Activated T-helper 2 cell treated with anti-CD3 and anti-CD28 coated beads, Interferon-gamma antibody, Interleukin-2, Interleukin-4, amounts not matched to agents 10 μg/mL and 5 μg/mL and 100 μg/mL, durations not matched to agents 14 hours and 24 hours and 36 hours (primary cell): Measurements from ENCODE around the gene RAP1GAP. TPM values are rescaled to one million over a fixed set of nuclear protein-coding genes. Genes with fewer than 3 reads are reported as not detected.

Source experiments
- DNase-seq: peaks from one replicate; pipeline ENCODE4 v3.0.0; 2021; ENCODE audit warnings: low spot score
- H3K27ac Mint-ChIP-seq: one replicate; pipeline ENCODE4 v1.8.0; 2021; ENCODE audit warnings: mixed read lengths
- H3K27me3 Mint-ChIP-seq: one replicate; pipeline ENCODE4 v1.8.0; 2021; ENCODE audit warnings: low read depth, mixed read lengths
- H3K36me3 Mint-ChIP-seq: one replicate; pipeline ENCODE4 v1.8.0; 2021; ENCODE audit warnings: low read depth, mixed read lengths
- H3K4me1 Mint-ChIP-seq: one replicate; pipeline ENCODE4 v1.8.0; 2021; ENCODE audit warnings: low read depth, mixed read lengths
- H3K4me3 Mint-ChIP-seq: one replicate; pipeline ENCODE4 v1.8.0; 2021; ENCODE audit warnings: low read depth, mild to moderate bottlenecking, moderate library complexity, mixed read lengths
- H3K9me3 Mint-ChIP-seq: one replicate; pipeline ENCODE4 v1.8.0; 2021; ENCODE audit warnings: mixed read lengths
- intact Hi-C: fragments of 100-400 bp; cut with micrococcal nuclease; formaldehyde crosslinking; loops from one replicate; pipeline ENCODE4 v1.15.1; 2023
- total RNA-seq: library from RNA; stranded (reverse); gene quantifications from 2 replicates; pipeline ENCODE4 v1.2.3, GENCODE V29; 2022

Gene RAP1GAP
- total RNA-seq, 1 donor from 2014 or later = 0.46 TPM

DNA sequence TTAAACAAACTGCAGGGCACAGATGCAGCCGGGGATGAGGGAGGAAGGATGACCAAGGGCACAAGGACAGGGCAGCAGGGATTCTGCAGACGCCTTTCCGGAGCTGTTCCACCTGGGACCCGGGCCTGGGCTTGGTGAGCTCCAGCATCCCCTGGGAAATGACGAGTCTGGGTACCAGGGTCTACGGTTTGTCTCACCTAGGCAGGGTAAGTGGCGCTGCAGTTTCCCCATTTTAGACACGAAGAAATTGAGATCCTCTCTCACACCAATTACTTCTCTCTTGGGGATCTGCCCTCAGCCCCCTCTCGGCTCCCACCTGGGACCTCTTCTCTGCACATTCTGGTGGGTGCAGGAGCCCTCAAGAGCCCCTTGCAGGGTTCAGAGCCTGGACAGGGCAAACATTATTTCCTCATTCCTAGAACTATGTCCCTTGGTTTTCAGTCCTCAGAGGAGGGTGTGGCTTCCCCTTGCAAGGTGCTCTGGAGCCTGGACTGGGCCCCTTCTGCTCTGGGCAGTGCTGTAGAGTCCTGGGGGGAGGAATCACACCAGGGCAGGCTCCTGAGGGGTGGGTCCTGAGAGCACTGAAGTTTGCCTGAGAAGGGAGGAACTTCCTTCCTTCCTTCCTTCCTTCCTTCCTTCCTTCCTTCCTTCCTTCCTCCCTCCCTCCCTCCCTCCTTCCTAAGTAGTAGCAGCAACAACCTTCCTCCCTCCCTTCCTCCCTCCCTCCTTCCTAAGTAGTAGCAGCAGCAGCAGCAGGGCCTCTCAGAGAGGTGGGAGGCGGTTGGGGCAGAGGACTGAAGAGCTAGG, 16.0 kb downstream of the RAP1GAP start:
- no peak for DNase-seq

GRCh38 chr1:21652101-21652936, 16.8 kb downstream of the RAP1GAP start:
- Mint-ChIP-seq H3K27me3 (peaks cover 32% of the 10 kb centered on the region), H3K9me3 (no peaks in the 10 kb centered on the region), H3K4me1 (peaks cover 12% of the 10 kb centered on the region), H3K4me3 (peak overlapping the region; percentile 62), H3K27ac (no peak overlapping the region), H3K36me3 (no peaks in the 10 kb centered on the region)
- DNase-seq = no peak
- intact Hi-C loops = loop anchor here (5.0 kb wide), 1 partner anchor 310 kb away; no protein-coding TSS in a partner anchor

More for the DNA sequence above, 16.0 kb downstream of the RAP1GAP start:
- H3K27me3 Mint-ChIP-seq = peaks cover 32% of the 10 kb centered on the region
- H3K9me3 Mint-ChIP-seq = no peaks in the 10 kb centered on the region
- H3K36me3 Mint-ChIP-seq = no peaks in the 10 kb centered on the region
- H3K4me3 Mint-ChIP-seq = no peak overlapping the region
- no peak overlapping the region for H3K27ac Mint-ChIP-seq
- H3K4me1 Mint-ChIP-seq = peaks cover 12% of the 10 kb centered on the region
- intact Hi-C loops = loop anchor here (5.0 kb wide), 1 partner anchor 309 kb away; no protein-coding TSS in a partner anchor

GRCh38 chr1:21651214-21652042, 17.7 kb downstream of the RAP1GAP start:
- H3K4me3 Mint-ChIP-seq = peak overlapping the region; percentile 74
- peaks cover 28% of the 10 kb centered on the region for H3K27me3 Mint-ChIP-seq
- H3K27ac Mint-ChIP-seq = no peak overlapping the region
- H3K36me3 Mint-ChIP-seq = no peaks in the 10 kb centered on the region
- no peaks in the 10 kb centered on the region for H3K9me3 Mint-ChIP-seq
- H3K4me1 Mint-ChIP-seq = peaks cover 12% of the 10 kb centered on the region
- DNase-seq = peak; percentile 20
- intact Hi-C loops = loop anchor here (5.0 kb wide), 1 partner anchor 311 kb away; no protein-coding TSS in a partner anchor

DNA sequence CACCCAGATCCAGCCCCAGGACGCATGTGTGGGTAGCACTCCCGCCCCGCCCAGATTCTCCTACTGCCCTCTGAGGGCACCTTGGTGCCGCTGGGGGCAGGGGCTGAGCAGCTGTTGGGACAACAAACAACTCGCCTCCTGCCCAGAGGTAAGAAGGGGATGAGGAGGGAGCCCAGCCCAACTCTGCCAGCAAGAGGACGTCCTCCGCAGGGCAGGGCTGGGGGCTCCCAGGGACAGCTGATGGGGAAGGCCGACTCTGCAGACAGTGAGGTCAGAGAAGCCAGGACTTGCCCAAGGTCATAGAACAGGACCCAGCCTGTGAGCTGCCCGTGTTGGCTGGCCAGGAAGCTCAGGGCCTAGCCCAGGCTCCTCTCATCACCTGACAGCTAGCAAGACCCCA, 18.8 kb downstream of the RAP1GAP start:
- Mint-ChIP-seq H3K4me3 (no peak overlapping the region), H3K4me1 (peaks cover 12% of the 10 kb centered on the region), H3K27ac (no peak overlapping the region), H3K27me3 (peaks cover 28% of the 10 kb centered on the region), H3K36me3 (no peaks in the 10 kb centered on the region), H3K9me3 (no peaks in the 10 kb centered on the region)
- no peak for DNase-seq
- intact Hi-C loops = loop anchor here (5.0 kb wide), 1 partner anchor 312 kb away; no protein-coding TSS in a partner anchor

- H3K9me3 Mint-ChIP-seq = no peaks in the 10 kb centered on the region
- no peak for DNase-seq
- peaks cover 25% of the 10 kb centered on the region for H3K27me3 Mint-ChIP-seq
- intact Hi-C loops = no loop called here
- H3K36me3 Mint-ChIP-seq = no peaks in the 10 kb centered on the region
- H3K4me1 Mint-ChIP-seq = peaks cover 12% of the 10 kb centered on the region
- H3K27ac Mint-ChIP-seq = no peak overlapping the region
- H3K4me3 Mint-ChIP-seq = no peak overlapping the region
Measured at GRCh38 chr1:21649315-21649714, 19.8 kb downstream of the RAP1GAP start.

- Mint-ChIP-seq H3K4me1 (peaks cover 12% of the 10 kb centered on the region), H3K27ac (no peak overlapping the region), H3K36me3 (no peaks in the 10 kb centered on the region), H3K27me3 (peaks cover 22% of the 10 kb centered on the region), H3K4me3 (no peak overlapping the region), H3K9me3 (no peaks in the 10 kb centered on the region)
- no peak for DNase-seq
- intact Hi-C loops = no loop called here
Measured at GRCh38 chr1:21648791-21649190, 20.4 kb downstream of the RAP1GAP start.

DNA sequence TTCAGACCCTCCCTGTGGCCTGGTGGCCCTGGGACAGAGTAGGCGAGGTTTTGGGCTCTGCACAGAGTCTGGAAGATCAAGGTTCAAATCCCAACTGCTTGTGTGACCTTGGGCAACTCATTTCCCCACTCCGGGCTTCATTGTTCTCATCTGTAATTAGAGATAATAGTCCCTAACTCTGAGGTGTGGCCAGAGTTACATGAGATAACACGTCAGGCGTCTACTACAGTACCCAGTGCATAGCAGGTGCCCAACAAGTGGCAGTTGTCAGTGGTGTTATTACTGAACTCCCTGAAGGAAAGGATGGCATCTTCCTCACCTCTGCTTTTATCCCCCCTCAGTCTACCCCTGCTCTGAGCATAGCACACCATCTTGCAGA, 20.8 kb downstream of the RAP1GAP start:
- Mint-ChIP-seq H3K9me3 (no peaks in the 10 kb centered on the region), H3K27ac (no peak overlapping the region), H3K27me3 (peaks cover 21% of the 10 kb centered on the region), H3K36me3 (no peaks in the 10 kb centered on the region), H3K4me3 (no peak overlapping the region), H3K4me1 (peaks cover 12% of the 10 kb centered on the region)
- intact Hi-C loops = no loop called here
- DNase-seq = no peak

GRCh38 chr1:21647431-21648351, 21.5 kb downstream of the RAP1GAP start:
- Mint-ChIP-seq H3K4me1 (peaks cover 12% of the 10 kb centered on the region), H3K27ac (no peak overlapping the region), H3K4me3 (no peak overlapping the region), H3K27me3 (peaks cover 17% of the 10 kb centered on the region), H3K36me3 (no peaks in the 10 kb centered on the region), H3K9me3 (no peaks in the 10 kb centered on the region)
- peak; percentile 35 for DNase-seq
- intact Hi-C loops = no loop called here

DNA sequence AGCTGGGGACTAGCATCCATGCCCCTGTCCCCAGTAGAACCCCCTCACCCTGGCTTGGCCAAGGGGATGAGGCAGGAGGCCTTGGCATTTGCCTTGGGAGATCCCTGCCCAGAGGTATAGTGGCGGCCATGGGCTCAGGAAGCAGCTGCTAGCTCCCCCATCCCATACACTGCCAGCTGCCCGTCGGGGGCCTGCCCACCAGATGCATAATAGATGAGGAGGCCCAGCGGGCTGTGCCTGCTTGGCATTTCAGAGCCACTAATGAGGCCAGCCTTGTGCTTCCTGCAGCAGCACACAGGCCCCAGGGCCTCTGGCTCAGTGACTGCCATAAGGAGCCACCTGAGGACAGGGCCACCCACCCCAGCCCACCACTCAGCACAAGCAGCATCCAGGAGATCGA, 23.6 kb downstream of the RAP1GAP start:
- DNase-seq = no peak
- no peak overlapping the region for H3K4me3 Mint-ChIP-seq
- H3K4me1 Mint-ChIP-seq = no peaks in the 10 kb centered on the region
- no peak overlapping the region for H3K27ac Mint-ChIP-seq
- no peaks in the 10 kb centered on the region for H3K9me3 Mint-ChIP-seq
- peaks cover 2% of the 10 kb centered on the region for H3K27me3 Mint-ChIP-seq
- intact Hi-C loops = no loop called here
- no peaks in the 10 kb centered on the region for H3K36me3 Mint-ChIP-seq

DNA sequence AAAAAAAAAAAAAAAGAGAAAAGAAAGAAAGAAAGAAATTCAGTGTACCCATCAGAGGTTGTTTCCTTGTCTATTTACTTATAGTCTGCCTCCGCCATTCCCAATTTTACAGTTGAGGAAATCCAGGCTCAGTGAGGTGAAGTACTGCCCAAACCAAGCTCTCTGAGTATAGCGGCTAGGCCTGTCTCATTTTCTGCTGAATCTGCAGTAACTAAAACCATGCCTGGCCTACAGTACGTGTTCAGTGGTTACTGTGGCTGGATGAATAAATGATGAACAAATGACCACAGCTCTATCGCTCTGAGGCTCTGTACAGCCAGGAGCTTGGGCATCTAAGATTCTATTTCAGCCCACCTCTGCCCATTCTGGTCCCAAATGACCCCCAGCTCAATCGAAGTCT, 24.3 kb downstream of the RAP1GAP start:
- H3K4me1 Mint-ChIP-seq = no peaks in the 10 kb centered on the region
- intact Hi-C loops = no loop called here
- H3K9me3 Mint-ChIP-seq = no peaks in the 10 kb centered on the region
- no peaks in the 10 kb centered on the region for H3K27me3 Mint-ChIP-seq
- no peak overlapping the region for H3K27ac Mint-ChIP-seq
- no peak for DNase-seq
- H3K36me3 Mint-ChIP-seq = no peaks in the 10 kb centered on the region
- H3K4me3 Mint-ChIP-seq = no peak overlapping the region

DNA sequence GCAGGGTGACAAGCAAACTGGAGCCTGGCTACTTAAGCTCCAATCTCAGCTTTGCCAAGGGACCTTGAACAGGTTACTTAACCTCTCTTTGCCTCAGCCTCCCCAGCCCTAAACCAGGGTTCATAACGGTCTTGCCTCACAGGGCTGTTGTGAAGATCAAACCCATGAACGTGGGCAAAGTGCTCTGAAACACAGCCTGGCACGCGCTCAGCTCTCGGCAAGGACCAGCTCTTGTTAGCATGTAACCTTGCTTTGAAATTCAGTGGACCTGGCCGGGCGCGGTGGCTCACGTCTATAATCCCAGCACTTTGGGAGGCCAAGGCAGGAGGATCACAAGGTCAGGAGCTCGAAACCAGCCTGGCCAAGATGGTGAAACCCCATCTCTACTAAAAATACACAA, 24.8 kb downstream of the RAP1GAP start:
- Mint-ChIP-seq H3K27ac (no peak overlapping the region), H3K27me3 (no peaks in the 10 kb centered on the region), H3K36me3 (no peaks in the 10 kb centered on the region), H3K9me3 (no peaks in the 10 kb centered on the region), H3K4me1 (no peaks in the 10 kb centered on the region), H3K4me3 (no peak overlapping the region)
- no peak for DNase-seq
- intact Hi-C loops = no loop called here
